ENCODE results near the gene ATP5F1B.

The ATP5F1B gene

DNA sequence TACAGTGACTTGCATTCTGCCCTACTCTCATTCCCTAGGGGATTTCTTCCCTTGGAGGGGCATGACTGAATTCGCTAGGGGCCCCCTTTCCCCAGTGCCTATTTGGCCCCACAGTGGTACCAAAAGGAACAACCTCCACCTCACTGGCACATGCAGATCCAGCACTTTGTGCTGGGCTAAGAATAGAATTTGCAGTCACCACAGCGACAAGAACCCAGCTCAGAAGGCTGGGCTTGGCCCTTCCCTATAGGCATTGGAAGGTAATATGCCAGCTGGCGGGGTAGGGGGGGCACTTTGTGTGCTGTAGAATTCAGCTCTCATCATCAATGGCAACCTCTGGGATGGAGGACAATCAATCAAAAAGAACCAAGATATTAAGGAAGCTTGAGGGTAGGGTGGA is 29.5 kb downstream of the ATP5F1B start:
- DNase-seq (ENCODE audit: low read depth), result no peak

GRCh38 chr12:56614627-56615026 is 31.2 kb downstream of the ATP5F1B start:
- DNase-seq (ENCODE audit: low read depth), result no peak

GRCh38 chr12:56604355-56604754 is 41.4 kb downstream of the ATP5F1B start:
- no peak for DNase-seq (ENCODE audit: low read depth)

- no peak for DNase-seq (ENCODE audit: low read depth)
These were observed 43.5 kb downstream of the ATP5F1B start for GRCh38 chr12:56602239-56602638.

GRCh38 chr12:56601503-56601902 is 44.3 kb downstream of the ATP5F1B start:
- DNase-seq (ENCODE audit: low read depth), result no peak

DNA sequence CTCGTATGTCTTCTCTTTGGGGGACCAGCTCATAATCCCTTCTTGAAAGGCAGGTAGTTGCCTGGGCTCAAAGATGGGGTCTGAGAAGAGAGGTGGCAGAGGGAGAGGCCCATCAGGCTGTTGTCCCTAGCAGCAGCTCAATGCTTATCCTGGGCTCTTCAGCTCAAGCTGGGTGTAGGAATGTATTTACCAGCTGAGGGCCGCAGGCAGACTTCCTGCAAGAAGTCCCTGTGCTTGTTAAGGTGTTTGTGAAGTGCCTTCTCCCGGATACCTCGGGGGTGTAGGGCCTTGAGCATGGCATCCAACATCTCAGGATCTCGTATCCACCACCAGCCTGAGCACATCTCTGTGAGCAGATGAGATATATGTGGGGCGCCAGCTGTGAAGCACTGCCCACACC is 45.0 kb downstream of the ATP5F1B start:
- no peak for DNase-seq (ENCODE audit: low read depth)

DNA sequence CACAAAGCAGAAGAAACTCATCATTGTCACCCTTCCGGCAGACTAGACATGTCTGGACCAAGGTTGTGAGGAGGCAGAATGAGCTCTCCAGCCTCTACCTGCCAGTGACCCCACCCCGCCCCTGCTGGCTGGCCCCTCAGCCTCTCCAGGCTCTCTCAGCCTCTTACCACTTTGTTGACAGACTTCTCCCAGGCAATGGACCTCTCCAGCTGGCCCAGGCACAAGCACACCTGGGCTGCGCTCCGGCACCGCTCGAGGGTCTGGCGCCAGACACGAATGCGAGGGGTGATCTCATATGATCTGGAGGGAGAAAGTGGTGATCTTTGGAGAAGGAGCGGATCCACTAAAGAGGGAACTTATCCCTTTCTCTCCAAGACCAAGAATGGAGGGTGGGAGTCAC is 46.0 kb downstream of the ATP5F1B start:
- no peak for DNase-seq (ENCODE audit: low read depth)

- DNase-seq (ENCODE audit: low read depth), result no peak
These were observed 46.7 kb downstream of the ATP5F1B start for GRCh38 chr12:56599041-56599440.

DNA sequence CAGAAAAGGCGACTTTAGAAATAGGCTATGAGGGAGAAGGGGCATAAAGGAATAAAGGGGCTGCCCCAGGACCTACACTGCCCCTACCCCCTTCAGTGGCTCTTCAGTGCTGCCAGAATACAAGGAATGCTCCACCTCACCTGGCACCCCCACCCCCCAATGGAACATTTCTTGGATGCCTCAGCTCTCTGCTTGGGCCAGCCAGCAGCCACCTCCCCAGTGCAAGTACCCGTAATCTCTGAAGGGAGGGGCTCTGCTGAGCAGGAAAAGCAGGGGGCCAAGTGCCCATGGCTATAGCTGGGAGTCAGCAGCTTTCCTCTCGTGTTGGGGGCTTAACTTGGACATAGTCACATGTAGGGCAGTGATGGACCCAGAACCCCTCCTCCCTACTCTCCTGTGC is 49.0 kb downstream of the ATP5F1B start:
- no peak for DNase-seq (ENCODE audit: low read depth)

DNA sequence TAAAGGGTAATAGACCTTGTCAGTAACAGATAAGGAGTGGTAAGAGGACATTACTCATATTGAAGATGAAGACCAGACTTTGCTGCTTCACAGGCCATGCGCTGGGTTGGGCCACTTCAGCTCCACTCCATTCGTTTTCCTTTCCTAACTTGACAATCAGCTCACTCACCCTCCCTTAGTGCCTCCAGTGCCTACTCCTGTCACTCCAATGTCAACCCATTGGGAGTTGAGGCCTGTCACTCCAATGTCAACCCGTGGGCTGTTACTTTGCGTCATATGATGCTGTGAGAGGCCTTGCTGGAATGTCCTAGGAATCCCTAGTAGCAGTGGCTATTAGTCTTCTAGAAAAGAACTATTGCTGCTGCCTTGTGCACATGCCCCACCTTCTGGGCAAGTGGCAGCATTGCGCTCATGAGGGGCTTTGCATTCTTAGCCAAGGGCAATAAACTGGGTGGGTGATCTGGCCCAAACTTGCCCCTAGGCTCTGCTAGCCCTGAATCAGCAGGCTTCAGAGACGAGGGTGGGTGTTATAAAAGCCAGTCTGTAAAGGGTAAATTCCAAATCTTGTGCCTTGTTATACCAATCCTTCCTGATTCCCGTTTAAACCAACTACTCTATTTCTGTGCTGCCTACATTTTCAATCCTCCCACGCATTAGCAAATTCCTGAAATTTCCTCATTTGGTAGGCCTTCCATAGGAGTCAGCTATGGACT is 51.7 kb downstream of the ATP5F1B start:
- DNase-seq (ENCODE audit: low read depth), result peak; percentile 26

- DNase-seq (ENCODE audit: low read depth), result no peak
These were observed 53.8 kb downstream of the ATP5F1B start for GRCh38 chr12:56591961-56592360.

GRCh38 chr12:56591126-56591525 is 54.7 kb downstream of the ATP5F1B start:
- no peak for DNase-seq (ENCODE audit: low read depth)

GRCh38 chr12:56590237-56590830 is 55.5 kb downstream of the ATP5F1B start:
- no peak for DNase-seq (ENCODE audit: low read depth)

DNA sequence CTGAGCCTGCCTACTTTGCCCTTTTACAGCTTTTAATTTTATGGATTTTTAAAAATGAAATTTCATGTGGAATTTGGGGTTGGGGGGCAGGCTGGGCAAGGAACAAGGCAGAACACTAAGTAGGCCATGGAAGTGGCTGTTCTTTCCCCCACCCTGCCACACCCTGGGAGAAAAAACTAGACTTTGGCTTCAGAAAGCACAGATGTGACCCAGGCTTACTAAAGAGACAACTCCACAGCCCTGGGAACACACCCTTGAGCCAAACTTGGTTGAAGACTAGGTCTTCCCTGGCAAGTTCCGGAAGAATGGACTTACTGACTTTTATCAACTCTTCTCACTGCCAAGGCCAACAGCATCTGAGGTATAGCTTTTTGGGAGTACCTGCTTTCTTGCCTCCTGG is 56.0 kb downstream of the ATP5F1B start:
- DNase-seq (ENCODE audit: low read depth), result no peak
